Stimulated activated naive B cell treated with anti-CD40 and anti-IgM and Interleukin-4, amounts not matched to agents 10 μg/mL and 1 μg/mL and 100 μg/mL, for 72 hours (primary cell): Measurements from ENCODE around the gene PHETA1.
"Not testable (repeated sequence)": the region's sequence is repeated elsewhere in the genome, so short reads cannot be mapped to it uniquely, and the experiment has no call there.

Experiments
- ATAC-seq, 2 donors: fragments of 150-1000 bp; cut with Tn5 transposase; replicated peaks; 2 replicates each; pipeline ENCODE4 v1.10.0; 2021; ENCODE audit warnings: moderate library complexity in 1 of 2
- DNase-seq: peaks from one replicate; pipeline ENCODE4 v3.0.0; 2021
- H3K27ac Mint-ChIP-seq: one replicate; pipeline ENCODE4 v1.8.0; 2022; ENCODE audit warnings: mild to moderate bottlenecking, mixed read lengths
- H3K27me3 Mint-ChIP-seq, 2 donors: one replicate each; pipeline ENCODE4 v1.8.0; 2022; ENCODE audit warnings: mixed read lengths in 2 of 2
- H3K36me3 Mint-ChIP-seq, 2 donors: one replicate each; pipeline ENCODE4 v1.8.0; 2022; ENCODE audit warnings: mixed read lengths in 2 of 2, mild to moderate bottlenecking in 1 of 2
- H3K4me1 Mint-ChIP-seq, 2 donors: one replicate each; pipeline ENCODE4 v1.8.0; 2022; ENCODE audit warnings: mixed read lengths in 2 of 2, mild to moderate bottlenecking in 1 of 2
- H3K4me3 Mint-ChIP-seq, 2 donors: one replicate each; pipeline ENCODE4 v1.8.0; 2022; ENCODE audit warnings: mild to moderate bottlenecking in 2 of 2, mixed read lengths in 2 of 2, moderate library complexity in 1 of 2
- H3K9me3 Mint-ChIP-seq, 2 donors: one replicate each; pipeline ENCODE4 v1.8.0; 2022; ENCODE audit warnings: mixed read lengths in 2 of 2, mild to moderate bottlenecking in 1 of 2

Gene PHETA1

GRCh38 chr12:111408686-111409402 lies 39.9 kb upstream of the PHETA1 start:
- Mint-ChIP-seq H3K4me1 (peaks cover 64 to 88% of the 10 kb centered on the region in 2 donors), H3K9me3 (no peaks in the 10 kb centered on the region), H3K27ac (peak overlapping the region; percentile 86), H3K27me3 (no peaks in the 10 kb centered on the region), H3K36me3 (peaks cover 15 to 47% of the 10 kb centered on the region in 2 donors), H3K4me3 (peak overlapping the region; percentile 83 to 85)
- DNase-seq = no peak
- ATAC-seq = no peak

GRCh38 chr12:111408116-111408440 lies 39.2 kb upstream of the PHETA1 start:
- DNase-seq (no peak), ATAC-seq (no peak)
- peaks cover 11 to 40% of the 10 kb centered on the region in 2 donors for H3K36me3 Mint-ChIP-seq
- H3K4me3 Mint-ChIP-seq = peak overlapping the region; percentile 83 to 85
- H3K27me3 Mint-ChIP-seq = no peaks in the 10 kb centered on the region
- H3K4me1 Mint-ChIP-seq = peaks cover 63 to 88% of the 10 kb centered on the region in 2 donors
- H3K27ac Mint-ChIP-seq = peak overlapping the region; percentile 99
- no peaks in the 10 kb centered on the region for H3K9me3 Mint-ChIP-seq

- ATAC-seq = peak in 1 of 2 donors; percentile 4
- Mint-ChIP-seq H3K4me1 (peaks cover 63 to 88% of the 10 kb centered on the region in 2 donors), H3K9me3 (no peaks in the 10 kb centered on the region), H3K4me3 (peak overlapping the region; percentile 83 to 85), H3K27ac (peak overlapping the region; percentile 99), H3K36me3 (peaks cover 6 to 35% of the 10 kb centered on the region in 2 donors), H3K27me3 (no peaks in the 10 kb centered on the region)
- no peak for DNase-seq
Measured at GRCh38 chr12:111407377-111408115, 38.7 kb upstream of the PHETA1 start.

GRCh38 chr12:111406474-111407376 lies 37.8 kb upstream of the PHETA1 start:
- DNase-seq (peak; percentile 86), ATAC-seq (peak; percentile 29 to 31)
- Mint-ChIP-seq H3K4me1 (peaks cover 56 to 80% of the 10 kb centered on the region in 2 donors), H3K4me3 (peak overlapping the region; percentile 83 to 85), H3K36me3 (peaks cover 6 to 29% of the 10 kb centered on the region in 2 donors), H3K27ac (peak overlapping the region; percentile 99), H3K27me3 (no peaks in the 10 kb centered on the region), H3K9me3 (no peaks in the 10 kb centered on the region)

- ATAC-seq (peak; percentile 0 to 1), DNase-seq (no peak)
- H3K9me3 Mint-ChIP-seq = no peaks in the 10 kb centered on the region
- H3K36me3 Mint-ChIP-seq = peaks cover 6 to 29% of the 10 kb centered on the region in 2 donors
- peak within 1 kb of the TSS; percentile 85 to 86 for H3K4me3 Mint-ChIP-seq
- peaks cover 54 to 74% of the 10 kb centered on the region in 2 donors for H3K4me1 Mint-ChIP-seq
- no peaks in the 10 kb centered on the region for H3K27me3 Mint-ChIP-seq
- H3K27ac Mint-ChIP-seq = peak within 1 kb of the TSS; percentile 99
Measured at GRCh38 chr12:111405859-111406473, 37.1 kb upstream of the PHETA1 start, which contains the start of gene SH2B3. Gene SH2B3 (plus strand): TSS chr12:111405923. CDS start chr12:111418146, 12,223 bp downstream.

GRCh38 chr12:111405149-111405858 lies 36.4 kb upstream of the PHETA1 start:
- Mint-ChIP-seq H3K4me3 (peak overlapping the region; percentile 85 to 86), H3K36me3 (peaks cover 5 to 29% of the 10 kb centered on the region in 2 donors), H3K4me1 (peaks cover 52 to 74% of the 10 kb centered on the region in 2 donors), H3K27me3 (no peaks in the 10 kb centered on the region), H3K9me3 (no peaks in the 10 kb centered on the region), H3K27ac (peak overlapping the region; percentile 97)
- ATAC-seq = peak; percentile 60 to 68
- DNase-seq = peak; percentile 96

GRCh38 chr12:111404362-111405148 lies 35.7 kb upstream of the PHETA1 start:
- H3K9me3 Mint-ChIP-seq = peaks cover 2 to 5% of the 10 kb centered on the region in 2 donors
- peak; percentile 8 to 11 for ATAC-seq
- peaks cover 52 to 74% of the 10 kb centered on the region in 2 donors for H3K4me1 Mint-ChIP-seq
- H3K27ac Mint-ChIP-seq = peak overlapping the region; percentile 97
- H3K36me3 Mint-ChIP-seq = peaks cover 6 to 30% of the 10 kb centered on the region in 2 donors
- H3K4me3 Mint-ChIP-seq = peak overlapping the region; percentile 85 to 86
- no peaks in the 10 kb centered on the region for H3K27me3 Mint-ChIP-seq
- peak; percentile 71 for DNase-seq

- peaks cover 5 to 17% of the 10 kb centered on the region in 2 donors for H3K36me3 Mint-ChIP-seq
- H3K4me1 Mint-ChIP-seq = peaks cover 46 to 68% of the 10 kb centered on the region in 2 donors
- not testable (repeated sequence) for ATAC-seq, H3K9me3 Mint-ChIP-seq, H3K27me3 Mint-ChIP-seq, DNase-seq
- H3K27ac Mint-ChIP-seq = peak overlapping the region; percentile 97
- H3K4me3 Mint-ChIP-seq = peak overlapping the region in 1 of 2 donors; percentile 77
Measured at GRCh38 chr12:111402490-111402824, 33.6 kb upstream of the PHETA1 start.

GRCh38 chr12:111401167-111401605 lies 32.3 kb upstream of the PHETA1 start:
- ATAC-seq (no peak), DNase-seq (no peak)
- Mint-ChIP-seq H3K4me1 (peaks cover 49 to 65% of the 10 kb centered on the region in 2 donors), H3K27ac (no peak overlapping the region), H3K4me3 (no peak overlapping the region), H3K36me3 (peaks cover 3 to 8% of the 10 kb centered on the region in 2 donors), H3K27me3 (no peaks in the 10 kb centered on the region), H3K9me3 (peaks cover 3 to 8% of the 10 kb centered on the region in 2 donors)

- not testable (repeated sequence) for DNase-seq, ATAC-seq, H3K36me3 Mint-ChIP-seq, H3K9me3 Mint-ChIP-seq, H3K27me3 Mint-ChIP-seq
- Mint-ChIP-seq H3K27ac (peak overlapping the region; percentile 96), H3K4me1 (peaks cover 48 to 63% of the 10 kb centered on the region in 2 donors), H3K4me3 (peak overlapping the region in 1 of 2 donors; percentile 63)
Measured at GRCh38 chr12:111399741-111400404, 31.0 kb upstream of the PHETA1 start.

- no peak overlapping the region for H3K4me3 Mint-ChIP-seq
- H3K4me1 Mint-ChIP-seq = peaks cover 36 to 50% of the 10 kb centered on the region in 2 donors
- ATAC-seq (no peak), DNase-seq (no peak)
- peaks cover 3 to 6% of the 10 kb centered on the region in 2 donors for H3K36me3 Mint-ChIP-seq
- H3K9me3 Mint-ChIP-seq = peaks cover 3 to 8% of the 10 kb centered on the region in 2 donors
- H3K27ac Mint-ChIP-seq = no peak overlapping the region
- peaks cover 0 to 4% of the 10 kb centered on the region in 2 donors for H3K27me3 Mint-ChIP-seq
Measured at GRCh38 chr12:111398530-111398929, 29.6 kb upstream of the PHETA1 start.
